ENCODE data around the gene JMY.
"Not testable (repeated sequence)": the region's sequence is repeated elsewhere in the genome, so short reads cannot be mapped to it uniquely, and the experiment has no call there.

JMY gene

GRCh38 chr5:79237740-79238560 lies 2.0 kb downstream of the JMY start:
- no peak for DNase-seq

- DNase-seq, result no peak
These were observed 4.6 kb downstream of the JMY start for GRCh38 chr5:79240561-79240960.

GRCh38 chr5:79241535-79241979 lies 5.6 kb downstream of the JMY start:
- DNase-seq, result no peak

GRCh38 chr5:79242242-79243039 lies 6.5 kb downstream of the JMY start:
- DNase-seq, result no peak

- DNase-seq, result no peak
These were observed 7.3 kb downstream of the JMY start for GRCh38 chr5:79243224-79243623.

- DNase-seq, result not testable (repeated sequence)
These were observed 18.1 kb downstream of the JMY start for GRCh38 chr5:79254067-79254466.

- DNase-seq, result no peak
These were observed 20.0 kb downstream of the JMY start for GRCh38 chr5:79255786-79256557.

GRCh38 chr5:79256563-79256962 lies 20.6 kb downstream of the JMY start:
- DNase-seq, result no peak

GRCh38 chr5:79257314-79257713 lies 21.4 kb downstream of the JMY start:
- no peak for DNase-seq

GRCh38 chr5:79258801-79259200 lies 22.9 kb downstream of the JMY start:
- no peak for DNase-seq

- DNase-seq, result no peak
These were observed 23.5 kb downstream of the JMY start for GRCh38 chr5:79259383-79259782.

- DNase-seq, result no peak
These were observed 23.9 kb downstream of the JMY start for GRCh38 chr5:79259810-79260209.

- no peak for DNase-seq
These were observed 26.0 kb downstream of the JMY start for GRCh38 chr5:79261897-79262296.

- no peak for DNase-seq
These were observed 27.4 kb downstream of the JMY start for GRCh38 chr5:79263290-79263689.

- no peak for DNase-seq
These were observed 31.2 kb downstream of the JMY start for GRCh38 chr5:79267180-79267579.

- DNase-seq, result no peak
These were observed 33.8 kb downstream of the JMY start for GRCh38 chr5:79269733-79270166.

GRCh38 chr5:79273341-79273740 lies 37.4 kb downstream of the JMY start:
- DNase-seq, result no peak

- DNase-seq, result no peak
These were observed 48.9 kb downstream of the JMY start for GRCh38 chr5:79284846-79285245.

GRCh38 chr5:79285285-79285684 lies 49.4 kb downstream of the JMY start:
- no peak for DNase-seq

- no peak for DNase-seq
These were observed 49.9 kb downstream of the JMY start for GRCh38 chr5:79285833-79286232.

- DNase-seq, result no peak
These were observed 51.4 kb downstream of the JMY start for GRCh38 chr5:79287380-79287779.

- DNase-seq, result no peak
These were observed 52.0 kb downstream of the JMY start for GRCh38 chr5:79287907-79288306.

GRCh38 chr5:79295029-79295428 lies 59.1 kb downstream of the JMY start:
- DNase-seq, result no peak

Measured in NCI-H1417 treated with DMSO at 0.1 percent for 48 hours (cell line).